CD8-positive, alpha-beta memory T cell (primary cell): ENCODE data around the gene ZFYVE16. TPM values are rescaled to one million over a fixed set of nuclear protein-coding genes. Genes with fewer than 3 reads are reported as not detected.

ENCODE experiments used
- CTCF ChIA-PET: fragments of 350-600 bp; sonication (Branson Sonifier 250); formaldehyde crosslinking; loops from one replicate; lab custom pipeline; 2021; ENCODE audit warnings: antibody characterized with exemption; lab: Charles Lee
- POLR2A ChIA-PET: fragments of 350-600 bp; sonication (Branson Sonifier 250); formaldehyde crosslinking; loops from one replicate; lab custom pipeline; 2021; ENCODE audit warnings: antibody characterized with exemption; lab: Charles Lee
- DNase-seq, 5 donors: peaks; one replicate each; pipeline versions ENCODE4 v3.0.0 to v3.0.0-alpha.2; 2020 to 2022; ENCODE audit warnings: mixed read lengths in 1 of 5
- H3K27ac ChIP-seq: one replicate; pipeline ENCODE4 v1.7.0; 2013; ENCODE audit warnings: low read depth, mild to moderate bottlenecking, low read length, moderate library complexity
- H3K27me3 ChIP-seq: 2 replicates; pipeline ENCODE4 v1.7.0; 2013; ENCODE audit warnings: low read length, mild to moderate bottlenecking; ENCODE audit not compliant: insufficient read depth, poor library complexity, severe bottlenecking
- H3K36me3 ChIP-seq: 2 replicates; pipeline ENCODE4 v1.7.0; 2013; ENCODE audit warnings: mild to moderate bottlenecking, low read length, moderate library complexity; ENCODE audit not compliant: insufficient read depth
- H3K4me1 ChIP-seq: 2 replicates; pipeline ENCODE4 v1.7.0; 2013; ENCODE audit warnings: mild to moderate bottlenecking, low read length, moderate library complexity; ENCODE audit not compliant: insufficient read depth
- H3K4me3 ChIP-seq: 2 replicates; pipeline ENCODE4 v1.7.0; 2013; ENCODE audit warnings: mild to moderate bottlenecking, low read length
- H3K9me3 ChIP-seq: 2 replicates; pipeline ENCODE4 v1.7.0; 2013; ENCODE audit warnings: mild to moderate bottlenecking, low read length
- H3K27ac Mint-ChIP-seq, 8 donors: one replicate each; pipeline ENCODE4 v1.8.0; 2020 to 2021; ENCODE audit warnings: mixed read lengths in 8 of 8, mild to moderate bottlenecking in 6 of 8, inconsistent platforms in 3 of 8, moderate library complexity in 3 of 8
- H3K27me3 Mint-ChIP-seq, 2 donors: one replicate each; pipeline ENCODE4 v1.8.0; 2020 to 2021; ENCODE audit warnings: mixed read lengths in 2 of 2, mild to moderate bottlenecking in 1 of 2, moderate library complexity in 1 of 2
- H3K36me3 Mint-ChIP-seq, 3 donors: one replicate each; pipeline ENCODE4 v1.8.0; 2020 to 2021; ENCODE audit warnings: mixed read lengths in 3 of 3, inconsistent platforms in 1 of 3, mild to moderate bottlenecking in 1 of 3
- H3K4me1 Mint-ChIP-seq, 3 donors: one replicate each; pipeline ENCODE4 v1.8.0; 2020 to 2021; ENCODE audit warnings: mixed read lengths in 3 of 3, inconsistent platforms in 1 of 3, mild to moderate bottlenecking in 1 of 3
- H3K4me3 Mint-ChIP-seq, 7 donors: one replicate each; pipeline ENCODE4 v1.8.0; 2020 to 2021; ENCODE audit warnings: mixed read lengths in 7 of 7, mild to moderate bottlenecking in 6 of 7, moderate library complexity in 4 of 7, inconsistent platforms in 2 of 7
- H3K9me3 Mint-ChIP-seq, 5 donors: one replicate each; pipeline ENCODE4 v1.8.0; 2020 to 2022; ENCODE audit warnings: mixed read lengths in 5 of 5, mild to moderate bottlenecking in 3 of 5, moderate library complexity in 2 of 5, inconsistent platforms in 1 of 5
- polyA plus RNA-seq: library from polyadenylated mRNA; unstranded; fragments of 300-500 nt; fragmentation: Illumina TruSeq; gene quantifications from one replicate; pipeline ENCODE4 v1.2.3, GENCODE V29; 2021
- total RNA-seq, 2 experiments: library from RNA; stranded (reverse); gene quantifications; one replicate each; pipeline ENCODE4 v1.2.3, GENCODE V29; 2021

ZFYVE16 gene
- 10 to 100 TPM; 10.1 to 13.8 TPM for total RNA-seq
- polyA plus RNA-seq: 5.0 TPM

DNA sequence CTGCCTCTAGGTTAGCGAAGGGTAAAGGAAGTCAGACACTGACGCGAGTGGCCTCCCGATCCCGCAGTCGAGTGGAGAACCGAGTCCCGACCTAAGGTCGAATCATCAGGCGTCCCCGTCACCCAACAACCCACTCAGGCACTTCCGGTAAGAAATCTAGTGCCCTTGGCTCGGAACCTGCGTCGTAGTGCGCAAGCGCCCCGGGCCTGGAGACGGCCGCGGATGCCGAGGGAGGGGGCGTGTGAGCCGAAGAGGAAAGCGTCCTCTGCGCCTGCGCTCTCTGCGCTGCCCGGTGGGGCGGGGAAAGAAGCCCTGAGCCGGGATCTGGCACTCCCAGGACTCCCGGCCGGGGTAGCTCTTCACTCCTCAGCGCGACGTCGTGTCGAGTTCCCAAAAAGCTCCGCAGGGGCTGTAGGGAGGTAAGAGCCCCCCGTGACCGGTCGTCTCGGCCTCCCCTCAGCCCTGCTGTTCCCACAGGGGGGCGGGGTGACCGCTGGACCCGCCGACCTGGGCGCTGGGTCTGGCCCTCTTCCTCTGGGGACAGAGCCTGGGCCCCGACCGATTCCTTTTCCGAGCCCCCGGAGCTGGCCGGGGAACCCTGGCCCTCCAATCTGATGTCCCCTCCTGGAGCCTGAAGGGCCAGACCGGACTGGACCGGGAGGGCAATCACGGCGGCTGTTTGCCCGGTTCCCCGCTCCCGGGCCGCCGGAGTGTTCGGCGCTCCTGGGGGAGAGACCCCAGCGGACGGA lies at the start of gene ZFYVE16:
Gene ZFYVE16, plus strand, starts transcription at position 330 of the 749 bp plus-strand sequence. CDS start 26,084 bp downstream, outside the sequence.
- Mint-ChIP-seq H3K36me3 (peaks cover 0 to 13% (median 2%) of the 10 kb centered on the region in 3 donors), H3K4me1 (peaks cover 22 to 31% (median 30%) of the 10 kb centered on the region in 3 donors), H3K27me3 (no peaks in the 10 kb centered on the region), H3K4me3 (peak within 1 kb of the TSS; percentile 91 to 98 (median 97)), H3K27ac (peak within 1 kb of the TSS; percentile 89 to 100 (median 99)), H3K9me3 (no peaks in the 10 kb centered on the region)
- peak; percentile 95 to 98 (median 96) for DNase-seq
- peaks cover 12% of the 10 kb centered on the region for H3K4me1 ChIP-seq
- no peaks in the 10 kb centered on the region for H3K27me3 ChIP-seq
- no peaks in the 10 kb centered on the region for H3K36me3 ChIP-seq
- peak within 1 kb of the TSS; percentile 82 for H3K27ac ChIP-seq
- CTCF ChIA-PET: interaction anchor here (0.9 to 1.8 kb wide), 3 partner anchors 10 to 153 kb away, joined by 3 to 4 read pairs (median 3); no protein-coding TSS in a partner anchor
- H3K4me3 ChIP-seq: peak within 1 kb of the TSS; percentile 56
- H3K9me3 ChIP-seq: no peaks in the 10 kb centered on the region
- POLR2A ChIA-PET: interaction anchor here (0.6 to 1.5 kb wide), 3 partner anchors 152 to 247 kb away, joined by 3 to 5 read pairs (median 5); partner anchors contain the start of genes DHFR, MSH3 and SERINC5

- H3K27ac Mint-ChIP-seq: no peak overlapping the region
- H3K36me3 Mint-ChIP-seq: no peaks in the 10 kb centered on the region
- DNase-seq: no peak
- Histone ChIP-seq H3K27ac (no peak overlapping the region), H3K36me3 (no peaks in the 10 kb centered on the region), H3K27me3 (no peaks in the 10 kb centered on the region), H3K4me1 (no peaks in the 10 kb centered on the region), H3K4me3 (no peak overlapping the region), H3K9me3 (no peaks in the 10 kb centered on the region)
- H3K4me3 Mint-ChIP-seq: no peak overlapping the region
- peaks cover 0 to 3% (median 0%) of the 10 kb centered on the region in 5 donors for H3K9me3 Mint-ChIP-seq
- ChIA-PET POLR2A (no interaction called here), CTCF (interaction anchor here (0.9 kb wide), 1 partner anchor 15 kb away, joined by 3 read pairs; no protein-coding TSS in a partner anchor)
- H3K4me1 Mint-ChIP-seq: no peaks in the 10 kb centered on the region
- H3K27me3 Mint-ChIP-seq: peaks cover 5 to 12% of the 10 kb centered on the region in 2 donors
These were observed 46.9 kb upstream of the ZFYVE16 start for GRCh38 chr5:80360914-80361444.

DNA sequence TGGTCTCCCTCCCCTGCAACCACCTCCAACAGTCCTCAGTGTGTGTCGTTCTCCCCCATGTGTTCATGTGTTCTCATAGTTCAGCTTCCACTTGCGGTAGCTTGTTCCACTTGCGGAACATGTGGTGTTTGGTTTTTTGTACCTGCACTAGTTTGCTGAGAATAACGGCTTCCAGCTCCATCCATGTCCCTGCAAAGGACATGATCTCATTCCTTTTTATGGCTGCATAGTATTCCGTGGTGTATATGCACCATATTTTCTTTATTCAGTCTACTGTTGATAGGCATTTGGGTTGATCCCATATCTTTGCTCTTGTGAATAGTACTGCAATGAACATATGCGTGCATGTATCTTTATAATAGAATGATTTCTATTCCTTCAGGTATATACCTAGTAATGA lies 43.0 kb upstream of the ZFYVE16 start:
- peaks cover 0 to 3% (median 0%) of the 10 kb centered on the region in 5 donors for H3K9me3 Mint-ChIP-seq
- no peaks in the 10 kb centered on the region for H3K4me1 ChIP-seq
- H3K27ac ChIP-seq: no peak overlapping the region
- no peak overlapping the region for H3K4me3 ChIP-seq
- POLR2A ChIA-PET: no interaction called here
- no peaks in the 10 kb centered on the region for H3K36me3 Mint-ChIP-seq
- CTCF ChIA-PET: no interaction called here
- H3K27me3 Mint-ChIP-seq: peaks cover 5 to 21% of the 10 kb centered on the region in 2 donors
- H3K27ac Mint-ChIP-seq: no peak overlapping the region
- no peak for DNase-seq
- no peaks in the 10 kb centered on the region for H3K9me3 ChIP-seq
- H3K4me1 Mint-ChIP-seq: no peaks in the 10 kb centered on the region
- H3K4me3 Mint-ChIP-seq: no peak overlapping the region
- no peaks in the 10 kb centered on the region for H3K36me3 ChIP-seq
- no peaks in the 10 kb centered on the region for H3K27me3 ChIP-seq

DNA sequence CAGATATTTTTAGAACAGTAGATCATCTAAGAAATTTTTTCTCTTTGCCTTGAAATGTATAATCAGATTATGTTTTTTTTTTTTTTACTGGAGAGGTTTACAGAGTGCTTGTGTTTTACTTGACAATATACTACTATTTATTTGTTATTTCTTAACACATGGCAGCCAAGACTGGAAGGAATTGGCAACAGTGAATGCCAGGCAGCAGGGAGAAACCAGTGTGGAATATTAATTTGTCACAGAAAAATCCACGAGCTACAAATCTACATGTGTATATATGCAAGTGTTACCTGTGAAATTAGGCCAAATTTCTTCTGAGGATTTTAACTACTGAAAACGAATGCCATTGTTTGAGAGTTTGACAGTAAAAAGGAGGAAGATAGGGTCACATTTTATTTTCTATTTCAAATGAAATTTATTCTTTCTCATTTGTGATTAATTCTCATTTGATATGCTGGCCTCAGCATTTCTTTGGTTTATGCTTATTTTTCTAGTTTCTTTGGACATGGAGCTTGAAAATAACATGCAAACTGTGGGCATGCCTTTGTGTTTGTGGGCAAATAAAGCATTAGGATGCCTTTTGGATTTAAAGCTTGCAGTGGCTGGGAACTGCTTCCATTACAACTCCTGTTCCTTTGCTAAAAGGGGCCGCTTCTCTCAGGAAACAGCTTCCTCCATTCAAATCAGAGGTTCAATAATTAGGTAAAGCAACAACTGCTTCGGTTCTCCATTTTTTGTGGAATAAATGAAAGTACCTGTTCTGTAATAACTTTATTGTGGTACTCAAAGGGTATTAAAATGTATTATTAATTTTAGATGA lies 39.0 kb upstream of the ZFYVE16 start:
- H3K4me3 ChIP-seq: no peak overlapping the region
- H3K4me1 ChIP-seq: no peaks in the 10 kb centered on the region
- Mint-ChIP-seq H3K9me3 (peaks cover 0 to 5% (median 0%) of the 10 kb centered on the region in 5 donors), H3K27ac (no peak overlapping the region), H3K27me3 (peaks cover 10 to 42% of the 10 kb centered on the region in 2 donors), H3K4me3 (no peak overlapping the region), H3K4me1 (no peaks in the 10 kb centered on the region), H3K36me3 (peaks cover 0 to 7% (median 0%) of the 10 kb centered on the region in 3 donors)
- H3K9me3 ChIP-seq: no peaks in the 10 kb centered on the region
- CTCF ChIA-PET: no interaction called here
- DNase-seq: no peak
- no peaks in the 10 kb centered on the region for H3K27me3 ChIP-seq
- POLR2A ChIA-PET: no interaction called here
- H3K27ac ChIP-seq: no peak overlapping the region
- no peaks in the 10 kb centered on the region for H3K36me3 ChIP-seq

- Mint-ChIP-seq H3K4me1 (no peaks in the 10 kb centered on the region), H3K9me3 (peaks cover 0 to 5% (median 0%) of the 10 kb centered on the region in 5 donors), H3K4me3 (no peak overlapping the region), H3K27ac (no peak overlapping the region), H3K27me3 (peaks cover 10 to 44% of the 10 kb centered on the region in 2 donors), H3K36me3 (peaks cover 0 to 7% (median 0%) of the 10 kb centered on the region in 3 donors)
- H3K27me3 ChIP-seq: no peaks in the 10 kb centered on the region
- no peaks in the 10 kb centered on the region for H3K9me3 ChIP-seq
- no peak overlapping the region for H3K27ac ChIP-seq
- ChIA-PET POLR2A (no interaction called here), CTCF (no interaction called here)
- H3K36me3 ChIP-seq: no peaks in the 10 kb centered on the region
- no peaks in the 10 kb centered on the region for H3K4me1 ChIP-seq
- H3K4me3 ChIP-seq: no peak overlapping the region
- no peak for DNase-seq
These were observed 38.3 kb upstream of the ZFYVE16 start for GRCh38 chr5:80369521-80369920.

GRCh38 chr5:80370390-80370789 lies 37.5 kb upstream of the ZFYVE16 start:
- Histone ChIP-seq H3K27me3 (no peaks in the 10 kb centered on the region), H3K9me3 (no peaks in the 10 kb centered on the region), H3K36me3 (no peaks in the 10 kb centered on the region), H3K4me1 (no peaks in the 10 kb centered on the region), H3K27ac (no peak overlapping the region), H3K4me3 (no peak overlapping the region)
- Mint-ChIP-seq H3K36me3 (peaks cover 0 to 7% (median 0%) of the 10 kb centered on the region in 3 donors), H3K9me3 (peaks cover 0 to 3% (median 0%) of the 10 kb centered on the region in 5 donors), H3K27ac (no peak overlapping the region), H3K4me3 (no peak overlapping the region), H3K27me3 (peaks cover 7 to 35% of the 10 kb centered on the region in 2 donors), H3K4me1 (no peaks in the 10 kb centered on the region)
- no peak for DNase-seq
- CTCF ChIA-PET: no interaction called here
- POLR2A ChIA-PET: no interaction called here

DNA sequence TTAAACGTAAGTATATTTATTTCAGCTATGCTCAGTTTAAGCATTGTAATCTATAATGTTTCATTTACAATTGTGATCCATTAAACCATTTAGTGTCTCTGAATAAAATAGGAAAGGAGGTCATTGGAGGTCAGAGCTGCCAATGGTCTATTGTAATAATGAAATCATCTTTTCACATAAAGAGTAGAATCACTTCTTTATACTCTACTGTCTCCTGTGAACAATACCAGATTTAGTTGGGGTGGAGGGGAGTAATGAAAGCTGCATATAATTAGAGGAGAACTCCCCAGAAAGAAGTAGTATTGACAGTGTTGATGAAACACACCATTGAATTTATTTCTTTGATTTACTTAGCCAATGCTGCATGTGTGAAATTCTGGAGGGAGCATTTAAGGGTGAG lies 35.1 kb upstream of the ZFYVE16 start:
- Mint-ChIP-seq H3K27me3 (peaks cover 7 to 28% of the 10 kb centered on the region in 2 donors), H3K27ac (no peak overlapping the region), H3K4me1 (no peaks in the 10 kb centered on the region), H3K36me3 (peaks cover 0 to 7% (median 0%) of the 10 kb centered on the region in 3 donors), H3K9me3 (peaks cover 0 to 3% (median 0%) of the 10 kb centered on the region in 5 donors), H3K4me3 (no peak overlapping the region)
- Histone ChIP-seq H3K27ac (no peak overlapping the region), H3K27me3 (no peaks in the 10 kb centered on the region), H3K4me3 (no peak overlapping the region), H3K4me1 (no peaks in the 10 kb centered on the region), H3K36me3 (no peaks in the 10 kb centered on the region), H3K9me3 (no peaks in the 10 kb centered on the region)
- CTCF ChIA-PET: interaction anchor here (0.8 to 1.0 kb wide), 2 partner anchors 27 to 180 kb away, joined by 3 read pairs; no protein-coding TSS in a partner anchor
- DNase-seq: no peak
- POLR2A ChIA-PET: no interaction called here
